ENCODE measurements around the gene ADAMTSL1.

The ADAMTSL1 gene

DNA sequence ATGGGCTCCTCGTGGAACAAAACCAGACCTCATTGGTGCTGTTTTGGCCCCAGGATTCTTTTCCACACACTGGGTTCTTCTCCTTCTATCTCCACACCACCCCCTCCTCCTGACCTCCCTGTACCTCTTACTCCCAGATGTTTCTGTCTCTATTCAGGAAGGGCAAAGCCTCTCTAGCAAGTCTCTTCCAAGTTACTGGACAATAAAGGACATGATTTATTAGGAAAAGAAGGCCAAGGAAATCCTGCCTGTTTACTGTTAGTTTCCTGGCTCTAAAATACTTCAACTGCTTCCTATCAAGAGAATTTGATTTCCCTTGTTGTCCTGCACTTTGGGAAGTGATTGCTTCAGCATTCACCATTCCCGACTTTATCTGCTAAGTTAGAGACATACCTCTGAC lies 297.1 kb downstream of the ADAMTSL1 start:
- DNase-seq (ENCODE audit: extremely low spot score), result no peak
- ChIA-PET POLR2A (no interaction called here), CTCF (no interaction called here)
- TF ChIP-seq NFRKB (IDR thresholded peaks at IDR 0.05) (no peak), ZNF384 (IDR thresholded peaks at IDR 0.05) (no peak), SP1 (IDR thresholded peaks at IDR 0.05) (no peak), L3MBTL2 (conservative IDR thresholded peaks at IDR 0.05) (no peak), TARDBP (IDR thresholded peaks at IDR 0.05) (no peak)

DNA sequence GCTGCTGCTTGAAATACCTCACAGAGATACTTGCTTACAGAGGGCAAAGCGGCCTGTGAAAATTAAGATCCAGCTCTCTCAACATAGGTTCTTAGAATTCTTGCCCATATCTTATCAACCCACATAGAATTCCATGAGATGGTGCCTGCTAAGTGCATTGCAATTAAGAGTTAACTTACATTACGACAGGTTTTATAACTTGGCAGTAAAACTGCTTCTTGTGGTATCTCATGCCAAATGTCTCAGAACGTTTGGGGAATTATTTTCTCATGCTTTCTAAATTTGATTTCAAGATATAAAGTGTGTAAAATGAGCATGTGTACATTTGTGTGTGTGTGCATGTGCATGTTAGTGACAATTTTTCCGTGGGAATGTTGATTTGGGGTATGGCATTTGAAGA lies 297.8 kb downstream of the ADAMTSL1 start:
- TF ChIP-seq NFRKB (IDR thresholded peaks at IDR 0.05), result no peak
- TF ChIP-seq HDGF (IDR thresholded peaks at IDR 0.05; ENCODE audit: borderline replicate concordance), result no peak
- TF ChIP-seq SUZ12 (IDR thresholded peaks at IDR 0.05), result no peak
- TF ChIP-seq ARNT (IDR thresholded peaks at IDR 0.05), result no peak
- TF ChIP-seq ELF4 (IDR thresholded peaks at IDR 0.05), result no peak
- TF ChIP-seq FOXM1 (IDR thresholded peaks at IDR 0.05; ENCODE audit: borderline replicate concordance), result no peak
- CTCF ChIA-PET, result no interaction called here

DNA sequence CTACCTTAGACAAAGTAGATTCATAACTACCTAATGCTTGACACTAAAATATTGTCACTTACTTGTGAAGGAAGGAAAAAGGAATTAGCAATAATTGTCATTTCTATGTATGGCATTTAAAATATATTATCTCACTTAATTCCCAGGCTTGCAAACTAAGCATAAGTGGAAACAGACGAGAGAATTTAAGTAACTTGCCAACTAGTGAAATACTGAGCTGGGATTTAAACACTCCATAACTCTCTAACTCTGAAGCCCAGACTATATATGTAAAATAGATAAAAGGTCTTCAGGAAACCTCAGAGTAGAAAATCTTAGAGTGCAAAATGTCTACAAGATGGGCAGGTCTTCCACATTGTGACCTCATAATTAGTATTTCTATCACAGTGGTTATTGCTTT lies 301.3 kb downstream of the ADAMTSL1 start:
- POLR2A ChIA-PET, result no interaction called here
- no peak for TF ChIP-seq SP1 (IDR thresholded peaks at IDR 0.05)
- TF ChIP-seq, protein P1, sequence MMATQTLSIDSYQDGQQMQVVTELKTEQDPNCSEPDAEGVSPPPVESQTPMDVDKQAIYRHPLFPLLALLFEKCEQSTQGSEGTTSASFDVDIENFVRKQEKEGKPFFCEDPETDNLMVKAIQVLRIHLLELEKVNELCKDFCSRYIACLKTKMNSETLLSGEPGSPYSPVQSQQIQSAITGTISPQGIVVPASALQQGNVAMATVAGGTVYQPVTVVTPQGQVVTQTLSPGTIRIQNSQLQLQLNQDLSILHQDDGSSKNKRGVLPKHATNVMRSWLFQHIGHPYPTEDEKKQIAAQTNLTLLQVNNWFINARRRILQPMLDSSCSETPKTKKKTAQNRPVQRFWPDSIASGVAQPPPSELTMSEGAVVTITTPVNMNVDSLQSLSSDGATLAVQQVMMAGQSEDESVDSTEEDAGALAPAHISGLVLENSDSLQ (IDR thresholded peaks at IDR 0.05), result no peak
- TF ChIP-seq NFRKB (IDR thresholded peaks at IDR 0.05), result no peak
- no peak for TF ChIP-seq ELF4 (IDR thresholded peaks at IDR 0.05)
- TF ChIP-seq L3MBTL2 (conservative IDR thresholded peaks at IDR 0.05), result no peak
- TF ChIP-seq SUZ12 (IDR thresholded peaks at IDR 0.05), result no peak
- TF ChIP-seq BHLHE40 (IDR thresholded peaks at IDR 0.05; ENCODE audit: borderline replicate concordance), result no peak
- TF ChIP-seq FOXM1 (IDR thresholded peaks at IDR 0.05; ENCODE audit: borderline replicate concordance), result no peak
- TF ChIP-seq ZNF384 (IDR thresholded peaks at IDR 0.05), result no peak
- TF ChIP-seq FOXA1 (IDR thresholded peaks at IDR 0.05), result no peak
- no peak for TF ChIP-seq ARNT (IDR thresholded peaks at IDR 0.05)
- no peak for TF ChIP-seq FOXK2 (IDR thresholded peaks at IDR 0.05)
- TF ChIP-seq LEF1 (IDR thresholded peaks at IDR 0.05; ENCODE audit: borderline replicate concordance), result no peak
- no peak for TF ChIP-seq HDGF (IDR thresholded peaks at IDR 0.05; ENCODE audit: borderline replicate concordance)
- TF ChIP-seq TARDBP (IDR thresholded peaks at IDR 0.05), result no peak
- TF ChIP-seq CTBP1 (IDR thresholded peaks at IDR 0.05; ENCODE audit: borderline replicate concordance), result no peak
- no peak for DNase-seq (ENCODE audit: extremely low spot score)
- CTCF ChIA-PET, result no interaction called here

More for the DNA sequence above, 297.8 kb downstream of the ADAMTSL1 start:
- POLR2A ChIA-PET, result no interaction called here
- no peak for DNase-seq (ENCODE audit: extremely low spot score)

DNA sequence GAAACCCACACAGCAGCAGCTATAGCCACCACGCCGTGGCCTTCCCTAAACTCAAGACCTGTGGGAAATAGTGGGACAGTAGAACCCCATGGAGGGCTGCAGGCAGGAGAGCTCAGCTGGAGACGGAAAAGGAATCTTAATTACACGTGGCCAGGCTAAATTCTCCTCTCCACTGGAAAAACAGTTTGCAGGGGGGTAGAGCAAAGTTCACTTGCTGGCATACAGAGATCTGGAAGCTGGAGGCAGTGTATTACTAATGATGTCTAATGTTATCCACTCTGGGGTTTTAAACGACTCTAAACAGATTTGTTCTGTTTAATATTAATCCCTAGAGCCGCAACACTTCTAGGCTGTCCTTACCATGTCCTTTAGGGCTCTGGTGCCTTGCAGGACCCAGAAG lies 302.0 kb downstream of the ADAMTSL1 start:
- no peak for DNase-seq (ENCODE audit: extremely low spot score)
- no peak for TF ChIP-seq ARNT (IDR thresholded peaks at IDR 0.05)
- no peak for TF ChIP-seq SP1 (IDR thresholded peaks at IDR 0.05)
- TF ChIP-seq FOXK2 (IDR thresholded peaks at IDR 0.05), result no peak
- no peak for TF ChIP-seq L3MBTL2 (conservative IDR thresholded peaks at IDR 0.05)
- TF ChIP-seq LEF1 (IDR thresholded peaks at IDR 0.05; ENCODE audit: borderline replicate concordance), result no peak
- no peak for TF ChIP-seq TARDBP (IDR thresholded peaks at IDR 0.05)
- TF ChIP-seq HDGF (IDR thresholded peaks at IDR 0.05; ENCODE audit: borderline replicate concordance), result no peak
- TF ChIP-seq ZNF384 (IDR thresholded peaks at IDR 0.05), result no peak
- no peak for TF ChIP-seq FOXM1 (IDR thresholded peaks at IDR 0.05; ENCODE audit: borderline replicate concordance)
- TF ChIP-seq NFRKB (IDR thresholded peaks at IDR 0.05), result no peak
- no peak for TF ChIP-seq SUZ12 (IDR thresholded peaks at IDR 0.05)
- TF ChIP-seq CTBP1 (IDR thresholded peaks at IDR 0.05; ENCODE audit: borderline replicate concordance), result no peak
- TF ChIP-seq, protein P1 (IDR thresholded peaks at IDR 0.05), result no peak
- TF ChIP-seq FOXA1 (IDR thresholded peaks at IDR 0.05), result no peak
- CTCF ChIA-PET, result no interaction called here
- POLR2A ChIA-PET, result no interaction called here

DNA sequence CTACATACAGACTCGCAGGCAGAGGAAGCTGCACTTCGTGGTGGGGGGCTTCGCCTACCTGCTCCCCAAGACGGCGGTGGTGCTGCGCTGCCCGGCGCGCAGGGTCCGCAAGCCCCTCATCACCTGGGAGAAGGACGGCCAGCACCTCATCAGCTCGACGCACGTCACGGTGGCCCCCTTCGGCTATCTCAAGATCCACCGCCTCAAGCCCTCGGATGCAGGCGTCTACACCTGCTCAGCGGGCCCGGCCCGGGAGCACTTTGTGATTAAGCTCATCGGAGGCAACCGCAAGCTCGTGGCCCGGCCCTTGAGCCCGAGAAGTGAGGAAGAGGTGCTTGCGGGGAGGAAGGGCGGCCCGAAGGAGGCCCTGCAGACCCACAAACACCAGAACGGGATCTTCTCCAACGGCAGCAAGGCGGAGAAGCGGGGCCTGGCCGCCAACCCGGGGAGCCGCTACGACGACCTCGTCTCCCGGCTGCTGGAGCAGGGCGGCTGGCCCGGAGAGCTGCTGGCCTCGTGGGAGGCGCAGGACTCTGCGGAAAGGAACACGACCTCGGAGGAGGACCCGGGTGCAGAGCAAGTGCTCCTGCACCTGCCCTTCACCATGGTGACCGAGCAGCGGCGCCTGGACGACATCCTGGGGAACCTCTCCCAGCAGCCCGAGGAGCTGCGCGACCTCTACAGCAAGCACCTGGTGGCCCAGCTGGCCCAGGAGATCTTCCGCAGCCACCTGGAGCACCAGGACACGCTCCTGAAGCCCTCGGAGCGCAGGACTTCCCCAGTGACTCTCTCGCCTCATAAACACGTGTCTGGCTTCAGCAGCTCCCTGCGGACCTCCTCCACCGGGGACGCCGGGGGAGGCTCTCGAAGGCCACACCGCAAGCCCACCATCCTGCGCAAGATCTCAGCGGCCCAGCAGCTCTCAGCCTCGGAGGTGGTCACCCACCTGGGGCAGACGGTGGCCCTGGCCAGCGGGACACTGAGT lies 303.2 kb downstream of the ADAMTSL1 start:
- TF ChIP-seq TARDBP (IDR thresholded peaks at IDR 0.05) (no peak), FOXM1 (IDR thresholded peaks at IDR 0.05; ENCODE audit: borderline replicate concordance) (no peak), FOXA1 (IDR thresholded peaks at IDR 0.05) (no peak), CTBP1 (IDR thresholded peaks at IDR 0.05; ENCODE audit: borderline replicate concordance) (no peak), ELF4 (IDR thresholded peaks at IDR 0.05) (no peak), BHLHE40 (IDR thresholded peaks at IDR 0.05; ENCODE audit: borderline replicate concordance) (no peak), ARNT (IDR thresholded peaks at IDR 0.05) (no peak), ZNF384 (IDR thresholded peaks at IDR 0.05) (no peak), FOXK2 (IDR thresholded peaks at IDR 0.05) (no peak), LEF1 (IDR thresholded peaks at IDR 0.05; ENCODE audit: borderline replicate concordance) (no peak), NFRKB (IDR thresholded peaks at IDR 0.05) (no peak), SP1 (IDR thresholded peaks at IDR 0.05) (no peak), SUZ12 (IDR thresholded peaks at IDR 0.05) (no peak), L3MBTL2 (conservative IDR thresholded peaks at IDR 0.05) (no peak), HDGF (IDR thresholded peaks at IDR 0.05; ENCODE audit: borderline replicate concordance) (no peak)
- TF ChIP-seq, protein P1 (IDR thresholded peaks at IDR 0.05), result no peak
- DNase-seq (ENCODE audit: extremely low spot score), result no peak
- ChIA-PET POLR2A (no interaction called here), CTCF (no interaction called here)

DNA sequence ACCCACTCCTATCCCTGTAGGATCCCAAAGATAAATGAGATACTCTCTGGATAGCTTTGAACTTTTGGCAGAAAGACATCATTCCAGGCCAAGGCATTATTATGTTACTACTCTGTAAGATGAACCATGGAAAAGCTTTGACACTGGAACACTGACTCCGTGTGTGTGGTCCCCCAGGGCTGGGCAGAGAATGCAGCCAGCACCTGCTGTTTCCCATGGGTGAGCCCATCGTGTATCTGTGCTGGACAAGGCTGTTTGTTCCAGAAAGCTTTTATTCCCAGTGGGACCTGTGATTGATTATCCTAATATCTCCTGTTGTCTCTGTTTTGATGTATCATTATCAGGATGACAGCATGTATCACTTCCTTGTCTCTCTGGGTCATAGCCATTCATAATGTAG lies 304.2 kb downstream of the ADAMTSL1 start:
- DNase-seq (ENCODE audit: extremely low spot score), result no peak
- ChIA-PET CTCF (no interaction called here), POLR2A (no interaction called here)
- TF ChIP-seq TARDBP (IDR thresholded peaks at IDR 0.05) (no peak), NFRKB (IDR thresholded peaks at IDR 0.05) (no peak), SUZ12 (IDR thresholded peaks at IDR 0.05) (no peak), FOXM1 (IDR thresholded peaks at IDR 0.05; ENCODE audit: borderline replicate concordance) (no peak), CTBP1 (IDR thresholded peaks at IDR 0.05; ENCODE audit: borderline replicate concordance) (no peak), BHLHE40 (IDR thresholded peaks at IDR 0.05; ENCODE audit: borderline replicate concordance) (no peak), FOXK2 (IDR thresholded peaks at IDR 0.05) (no peak), ARNT (IDR thresholded peaks at IDR 0.05) (no peak), L3MBTL2 (conservative IDR thresholded peaks at IDR 0.05) (no peak), SP1 (IDR thresholded peaks at IDR 0.05) (no peak), LEF1 (IDR thresholded peaks at IDR 0.05; ENCODE audit: borderline replicate concordance) (no peak), ELF4 (IDR thresholded peaks at IDR 0.05) (no peak), FOXA1 (IDR thresholded peaks at IDR 0.05) (no peak), HDGF (IDR thresholded peaks at IDR 0.05; ENCODE audit: borderline replicate concordance) (no peak)
- TF ChIP-seq, protein P1 (IDR thresholded peaks at IDR 0.05), result no peak

Data from HEK293T (cell line).